Thyroid gland (tissue), 4 donors: ENCODE results near the gene HHLA2.

Experiments used
- POLR2A ChIP-seq, 2 donors: fragments of 450-650 bp; IDR thresholded peaks; one replicate each; pipeline ENCODE4 v1.6.1; 2017; ENCODE audit warnings: antibody characterized with exemption in 2 of 2, mild to moderate bottlenecking in 2 of 2, moderate library complexity in 1 of 2
- TF ChIP-seq, protein P1 (sequence below), 6 experiments: fragments of 200-600 bp in 3 of 6; fragments of 450-650 bp in 3 of 6; sonication (generic) in 3 of 6; IDR thresholded peaks; one replicate each; pipeline ENCODE4 v1.5.1; 2016 to 2019; ENCODE audit warnings: antibody characterized with exemption in 6 of 6, mild to moderate bottlenecking in 2 of 6, inconsistent platforms in 1 of 6, moderate library complexity in 1 of 6

DNA sequence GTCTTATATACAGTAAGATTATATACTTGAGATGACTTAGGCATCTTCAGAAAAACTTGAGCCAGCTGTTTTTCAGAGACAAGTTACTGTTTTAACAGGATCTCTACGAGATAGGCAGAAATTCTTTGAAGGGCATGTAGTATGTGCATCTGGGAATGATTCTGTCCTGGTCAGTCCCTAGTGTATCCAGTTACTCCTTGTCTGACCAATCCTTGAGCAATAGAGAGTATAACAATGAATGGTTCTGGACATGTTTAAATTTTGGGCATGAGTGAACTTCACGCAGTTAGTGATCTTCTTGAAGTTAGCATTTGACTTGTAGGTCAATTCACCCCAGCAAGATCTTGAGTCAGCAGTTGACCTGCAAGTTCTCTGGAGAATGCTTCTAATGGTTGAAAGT, 24.7 kb upstream of the HHLA2 start:
- TF ChIP-seq, protein P1, sequence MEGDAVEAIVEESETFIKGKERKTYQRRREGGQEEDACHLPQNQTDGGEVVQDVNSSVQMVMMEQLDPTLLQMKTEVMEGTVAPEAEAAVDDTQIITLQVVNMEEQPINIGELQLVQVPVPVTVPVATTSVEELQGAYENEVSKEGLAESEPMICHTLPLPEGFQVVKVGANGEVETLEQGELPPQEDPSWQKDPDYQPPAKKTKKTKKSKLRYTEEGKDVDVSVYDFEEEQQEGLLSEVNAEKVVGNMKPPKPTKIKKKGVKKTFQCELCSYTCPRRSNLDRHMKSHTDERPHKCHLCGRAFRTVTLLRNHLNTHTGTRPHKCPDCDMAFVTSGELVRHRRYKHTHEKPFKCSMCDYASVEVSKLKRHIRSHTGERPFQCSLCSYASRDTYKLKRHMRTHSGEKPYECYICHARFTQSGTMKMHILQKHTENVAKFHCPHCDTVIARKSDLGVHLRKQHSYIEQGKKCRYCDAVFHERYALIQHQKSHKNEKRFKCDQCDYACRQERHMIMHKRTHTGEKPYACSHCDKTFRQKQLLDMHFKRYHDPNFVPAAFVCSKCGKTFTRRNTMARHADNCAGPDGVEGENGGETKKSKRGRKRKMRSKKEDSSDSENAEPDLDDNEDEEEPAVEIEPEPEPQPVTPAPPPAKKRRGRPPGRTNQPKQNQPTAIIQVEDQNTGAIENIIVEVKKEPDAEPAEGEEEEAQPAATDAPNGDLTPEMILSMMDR (IDR thresholded peaks at IDR 0.05), result no peak
- no peak for TF ChIP-seq POLR2A (IDR thresholded peaks at IDR 0.05)
